GM18867 (cell line): Measurements from ENCODE around the gene GUF1.
"Not testable (repeated sequence)": the region's sequence is repeated elsewhere in the genome, so short reads cannot be mapped to it uniquely, and the experiment has no call there.

ENCODE experiments used
- ATAC-seq: cut with Tn5 transposase; IDR thresholded peaks from one replicate; pipeline ENCODE4 v1.9.1; 2021; ENCODE audit warnings: mild to moderate bottlenecking, moderate library complexity; ENCODE audit not compliant: unreplicated experiment

Gene GUF1

DNA sequence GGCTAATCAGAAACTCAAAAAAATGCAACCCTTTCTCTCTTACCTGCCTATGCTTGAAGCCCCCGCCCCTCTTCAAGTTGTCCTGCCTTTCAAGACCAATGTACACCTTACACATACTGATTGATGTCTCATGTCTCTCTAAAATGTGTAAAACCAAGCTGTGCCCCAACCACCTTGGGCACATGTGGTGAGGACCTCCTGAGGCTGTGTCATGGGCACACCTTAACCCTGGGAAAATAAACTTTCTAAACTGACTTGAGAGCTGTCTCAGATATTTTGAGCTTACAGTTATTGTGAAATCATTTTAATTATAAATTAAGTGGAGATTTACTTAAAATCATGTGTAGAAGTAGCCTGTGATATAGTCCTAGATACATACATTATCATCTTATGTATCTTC, 22.2 kb downstream of the GUF1 start:
- ATAC-seq: no peak

DNA sequence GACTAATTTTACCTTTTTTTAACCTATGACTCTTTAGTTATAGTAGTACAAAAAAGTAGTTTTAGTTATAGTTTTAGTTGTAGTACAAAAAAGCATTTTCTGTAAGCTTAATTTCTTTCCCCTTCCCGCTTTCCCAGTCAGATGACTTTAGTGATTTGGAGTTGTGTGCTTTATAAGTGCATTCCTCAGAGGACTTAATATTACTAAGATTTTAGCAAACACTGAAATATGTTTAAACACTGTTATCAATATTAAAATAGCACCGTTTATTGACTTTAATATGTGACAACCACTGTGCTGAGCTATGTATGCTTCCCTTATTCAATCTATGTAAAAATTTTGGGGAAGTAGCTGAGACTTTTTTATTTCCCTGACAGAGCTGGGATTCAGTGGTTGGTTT, 22.8 kb downstream of the GUF1 start:
- ATAC-seq: no peak

DNA sequence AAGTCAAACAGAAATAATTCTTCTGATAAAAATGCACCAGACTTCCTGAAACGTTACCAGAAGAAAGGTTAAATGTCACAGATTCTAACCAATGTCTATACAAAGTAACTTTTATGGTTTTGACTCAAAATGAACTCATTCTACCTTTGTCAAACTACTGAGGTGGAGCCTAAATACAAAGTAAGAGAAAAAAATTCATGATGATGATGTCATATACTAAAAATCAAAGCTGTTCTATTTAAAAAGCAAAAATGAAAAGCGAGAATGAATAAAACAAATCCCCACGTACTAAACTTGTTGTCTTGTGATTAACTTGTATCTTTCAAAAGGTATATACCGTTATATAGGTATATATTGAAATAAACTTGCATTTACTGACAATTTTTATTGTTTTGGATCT, 26.5 kb downstream of the GUF1 start:
- no peak for ATAC-seq

DNA sequence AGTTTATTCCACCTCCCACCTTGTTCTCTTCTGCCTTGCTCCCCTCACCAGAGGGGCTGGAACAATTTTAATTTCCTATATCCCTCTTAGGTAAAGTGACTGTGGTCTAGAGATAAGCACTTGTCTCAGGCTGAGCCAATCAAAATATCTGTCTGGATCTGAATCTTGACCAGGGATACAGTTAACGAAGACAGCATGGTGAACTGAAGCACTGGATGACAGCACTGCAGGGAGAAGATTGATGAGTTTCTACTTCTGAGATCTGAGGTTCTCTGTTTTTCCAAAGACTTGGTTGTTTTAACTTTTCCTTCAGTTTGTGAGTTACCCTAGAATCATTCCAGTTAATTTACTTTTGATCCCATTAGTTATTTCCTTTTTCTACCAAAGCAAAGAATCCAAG, 34.9 kb downstream of the GUF1 start:
- ATAC-seq: no peak

DNA sequence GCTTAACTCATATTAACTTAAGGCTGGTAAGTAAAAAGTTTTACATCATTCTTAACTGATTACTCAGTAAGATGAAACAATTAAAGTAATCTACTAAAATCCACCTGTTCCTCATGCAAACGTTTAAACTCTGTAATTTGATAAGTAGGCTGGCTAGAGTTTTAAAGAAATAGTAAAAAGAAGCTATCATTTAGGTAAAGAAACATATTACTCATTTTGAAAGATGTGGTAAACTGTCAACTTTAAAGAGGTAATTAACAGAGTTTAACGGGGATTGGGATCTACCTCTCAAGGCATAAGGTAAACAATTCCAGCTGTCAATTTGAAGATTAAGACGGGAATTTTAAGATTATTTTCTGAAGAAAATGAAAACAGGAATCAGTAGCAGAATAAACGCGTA, 38.4 kb downstream of the GUF1 start:
- ATAC-seq: no peak

DNA sequence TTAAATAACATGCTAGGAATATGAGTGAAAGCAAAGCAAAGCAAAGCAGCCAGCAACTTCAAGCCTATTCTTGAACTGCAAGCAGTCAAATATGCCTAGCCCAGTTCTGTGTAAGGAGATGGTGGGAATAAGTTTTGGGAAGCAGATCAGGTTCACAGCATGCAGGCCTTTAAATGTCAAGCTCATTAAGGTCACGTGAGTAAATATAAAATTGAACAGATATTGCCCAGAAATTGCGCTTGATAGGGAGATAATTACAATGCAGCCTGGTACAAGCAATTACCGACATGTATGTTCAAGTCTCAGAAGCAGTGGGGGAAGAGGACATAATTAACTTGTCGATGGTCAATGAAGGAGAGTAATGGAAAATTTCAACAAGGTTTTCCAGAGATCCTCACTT, 42.2 kb downstream of the GUF1 start:
- ATAC-seq: no peak

DNA sequence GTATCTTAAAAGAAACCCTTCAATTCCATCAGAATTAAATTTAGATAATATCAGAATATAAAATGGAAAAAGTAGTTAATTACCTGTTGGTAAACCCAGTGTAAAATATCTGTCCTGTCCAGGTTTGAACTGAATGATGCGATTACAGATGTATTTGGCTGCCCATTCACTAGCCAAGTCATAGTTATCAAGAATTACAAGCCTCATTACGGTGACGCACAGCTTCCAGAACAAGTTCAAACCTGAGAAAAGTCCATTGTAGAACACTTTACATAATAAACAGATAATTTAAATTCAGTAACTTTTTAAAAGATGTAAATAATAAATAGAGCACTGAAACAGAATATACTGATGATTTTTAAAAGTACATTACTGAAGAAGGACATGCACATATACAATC, 43.8 kb downstream of the GUF1 start:
- ATAC-seq: no peak

DNA sequence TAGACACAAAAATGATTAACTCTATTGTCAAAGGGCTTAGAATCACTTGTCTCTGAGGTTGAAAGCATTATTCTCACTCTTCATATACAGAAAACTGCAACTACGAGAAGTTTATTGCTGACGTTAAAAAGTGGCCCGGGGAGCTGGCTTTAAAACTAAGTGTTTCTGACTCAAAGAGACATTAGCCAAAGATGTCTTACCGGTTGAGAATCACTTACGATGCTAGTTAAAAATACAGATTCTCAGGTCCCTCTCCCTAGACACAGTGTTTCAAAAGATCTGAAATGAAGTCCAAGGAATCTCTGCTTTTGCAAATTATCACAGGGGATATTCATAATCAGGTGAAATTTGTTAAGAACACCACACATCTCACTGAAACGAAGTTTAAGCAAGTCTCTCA, 46.9 kb downstream of the GUF1 start:
- no peak for ATAC-seq

DNA sequence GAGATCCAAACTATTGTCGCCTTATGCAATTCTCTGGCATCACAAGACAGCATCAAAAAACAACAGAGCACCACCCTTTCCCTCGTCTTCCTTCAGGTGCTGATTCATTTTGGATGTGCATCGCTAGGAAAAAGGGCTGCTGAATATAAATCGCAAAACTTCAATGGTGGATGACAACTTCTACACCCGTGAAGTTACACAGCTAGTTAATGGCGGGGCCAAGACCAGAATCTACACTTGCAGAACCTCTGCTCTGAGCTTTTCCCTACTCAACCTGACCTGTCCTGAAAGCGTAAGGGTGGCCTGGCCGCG, 47.5 kb downstream of the GUF1 start:
- peak; percentile 40 for ATAC-seq

DNA sequence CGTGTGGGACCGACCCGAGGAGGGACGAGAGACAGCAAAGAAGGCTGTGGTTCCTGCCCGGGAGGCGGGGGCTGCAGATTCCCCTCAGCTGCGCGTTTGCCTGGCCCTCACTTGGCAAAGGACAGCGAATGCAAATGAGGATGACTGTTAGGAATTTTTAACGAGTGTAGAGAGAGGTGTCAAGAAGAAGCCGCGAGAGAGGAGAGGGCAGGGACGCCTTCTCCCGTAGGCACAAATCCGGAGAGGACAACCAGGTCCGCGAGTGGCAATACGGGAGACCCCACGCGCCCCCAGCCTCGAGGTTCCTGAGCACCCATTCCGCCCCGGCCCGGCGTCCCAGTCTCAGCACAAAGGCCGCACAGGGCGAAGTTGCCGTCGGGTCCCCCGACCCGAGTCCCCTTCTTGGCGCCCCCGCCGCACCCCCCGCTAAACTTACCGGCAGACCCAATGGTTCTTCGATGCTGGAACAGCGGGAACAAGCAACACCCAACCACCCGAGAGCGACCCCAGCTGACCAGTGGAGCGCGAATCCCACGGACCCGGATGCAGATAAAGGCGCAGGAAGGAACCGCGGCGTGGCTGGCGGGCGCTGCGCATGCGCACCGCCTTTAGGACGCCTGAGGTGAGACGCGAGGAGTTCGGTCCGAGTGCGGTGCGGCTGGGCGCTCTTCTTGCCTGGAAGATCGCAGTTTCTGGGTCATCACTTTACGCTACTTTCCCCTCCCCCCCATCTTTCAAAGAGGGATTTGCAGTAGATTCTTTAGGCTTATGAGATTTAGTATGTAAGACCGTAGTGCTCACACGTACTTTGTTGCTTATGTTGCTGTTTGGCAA, 48.0 kb downstream of the GUF1 start, which contains the start of gene GNPDA2:
GNPDA2 (minus strand) TSS at position 519 of the 834 bp plus-strand sequence. CDS start 4,349 bp downstream, outside the sequence.
- peak; percentile 94 for ATAC-seq

DNA sequence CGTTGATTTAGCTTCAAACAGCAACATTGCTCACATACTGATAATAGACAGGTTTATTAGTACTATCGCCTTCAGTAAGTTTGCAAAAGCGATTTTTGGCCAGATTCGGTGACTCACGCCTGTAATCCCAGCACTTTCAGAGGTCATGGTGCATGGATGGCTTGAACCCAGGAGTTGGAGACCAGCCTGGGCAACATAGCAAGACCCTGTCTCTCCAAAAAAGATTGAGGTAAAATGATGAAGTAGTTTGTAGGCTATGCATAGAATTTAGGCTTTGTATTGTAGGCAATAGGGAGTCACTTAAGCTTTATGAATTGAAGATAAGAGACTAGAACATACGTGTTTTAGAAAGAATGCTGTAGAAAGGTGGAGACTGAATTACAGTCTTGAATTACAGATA, 49.3 kb downstream of the GUF1 start:
- ATAC-seq: no peak

DNA sequence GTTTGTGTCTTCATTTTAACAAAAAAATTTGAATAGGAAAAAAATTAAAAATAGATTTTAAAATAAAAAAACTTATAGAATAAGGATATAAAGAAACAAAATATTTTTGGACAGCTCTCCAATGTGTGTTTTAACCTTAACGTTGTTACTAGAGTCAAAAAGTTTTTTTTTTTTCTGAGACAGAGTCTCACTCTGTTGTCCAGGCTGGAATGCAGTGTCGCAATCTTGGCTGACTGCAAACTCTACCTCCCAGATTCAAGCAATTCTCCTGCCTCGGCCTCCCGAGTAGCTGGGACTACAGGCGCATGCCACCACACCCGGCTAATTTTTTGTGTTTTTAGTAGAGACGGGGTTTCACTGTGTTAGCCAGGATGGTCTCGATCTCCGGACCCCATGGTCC, 50.5 kb downstream of the GUF1 start:
- ATAC-seq: not testable (repeated sequence)

DNA sequence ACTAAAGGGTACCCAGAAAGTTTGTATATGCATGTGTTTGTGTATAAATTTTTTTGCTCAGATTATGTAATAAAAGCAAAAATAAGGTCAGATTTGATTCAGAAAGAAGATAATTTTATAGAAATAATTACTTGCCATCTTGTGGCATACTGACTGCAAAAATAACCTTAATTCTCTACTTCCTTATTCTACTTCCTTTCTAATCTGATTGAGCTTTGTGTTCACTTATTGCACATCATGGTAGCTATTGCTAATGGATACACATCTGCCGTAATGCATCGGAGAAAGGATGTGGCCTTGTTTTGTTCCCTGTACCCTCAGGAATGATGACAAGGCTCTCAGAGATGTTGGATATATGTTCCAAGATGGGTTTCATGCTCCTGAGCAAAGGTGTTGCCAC, 58.7 kb downstream of the GUF1 start:
- no peak for ATAC-seq

DNA sequence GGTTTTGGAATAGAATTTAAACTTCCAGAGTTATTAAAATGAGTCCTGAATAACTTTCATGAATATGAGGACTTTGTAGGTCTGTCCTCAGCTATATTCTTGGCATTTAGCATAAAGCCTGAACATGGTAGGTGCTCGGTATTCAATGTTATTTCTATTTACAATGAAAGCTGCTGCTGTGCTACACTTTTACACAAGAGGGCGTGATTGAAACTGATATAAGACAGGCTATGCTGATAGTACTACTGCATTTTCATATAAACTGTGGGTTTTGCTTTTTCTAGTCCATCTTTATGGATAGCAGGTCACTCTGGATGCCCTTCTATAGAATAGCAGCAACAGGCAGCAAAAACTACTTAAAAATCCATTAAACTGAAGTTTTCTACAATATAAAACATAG, 60.4 kb downstream of the GUF1 start:
- peak; percentile 93 for ATAC-seq

DNA sequence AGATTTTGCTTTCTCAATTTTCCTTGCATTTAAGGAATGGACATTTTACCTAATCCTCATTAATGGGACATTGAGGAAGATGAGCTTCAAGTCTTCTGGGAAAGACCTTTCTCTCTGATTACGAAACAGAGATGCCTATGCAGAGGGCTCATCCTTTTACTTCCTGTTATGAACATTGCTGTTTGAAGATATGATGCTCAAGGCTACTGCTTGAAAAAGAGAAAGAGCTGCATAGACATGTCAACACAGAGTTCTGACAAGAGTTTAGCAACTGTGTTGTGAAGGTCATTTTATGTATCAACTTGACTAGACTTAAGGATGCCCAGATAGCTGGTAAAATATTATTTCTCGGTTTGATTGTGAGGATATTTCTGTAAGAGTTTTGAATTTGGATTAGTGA, 62.0 kb downstream of the GUF1 start:
- no peak for ATAC-seq
